Measurements from ENCODE around the gene NFRKB. TPM values are rescaled to one million over a fixed set of nuclear protein-coding genes. Genes with fewer than 3 reads are reported as not detected.

NFRKB gene
- total RNA-seq, 3 donors from 2014 or later, result 30.2 to 45.2 (median 44.2) TPM

Other genes starting within 250 kb of the NFRKB start
- gene TMEM45B, start 79.7 kb downstream of the NFRKB start, total RNA-seq, result 10 to 100 TPM in 1 of 3 donors, 1 to 10 TPM in 1, not detected in 1; 7.3 to 11.8 TPM
- gene PRDM10, start 107.3 kb upstream of the NFRKB start, total RNA-seq, result 10 to 100 TPM in 2 of 3 donors, 1 to 10 TPM in 1; 4.5 to 15.2 (median 10.8) TPM
- 100 to 1,000 TPM; 305 to 560 (median 418) TPM for gene APLP2, start 174.3 kb upstream of the NFRKB start, total RNA-seq

Data from breast epithelium (tissue), 3 donors.